Measurements from ENCODE around the gene B4GALT1. TPM values are rescaled to one million over a fixed set of nuclear protein-coding genes. Genes with fewer than 3 reads are reported as not detected.

B4GALT1 gene
- total and polyA plus RNA-seq, 2 of the 8 experiments (the other 6 are each of a cell fraction or from before 2014, with no cell fraction given) = 12.8 to 18.2 TPM

DNA sequence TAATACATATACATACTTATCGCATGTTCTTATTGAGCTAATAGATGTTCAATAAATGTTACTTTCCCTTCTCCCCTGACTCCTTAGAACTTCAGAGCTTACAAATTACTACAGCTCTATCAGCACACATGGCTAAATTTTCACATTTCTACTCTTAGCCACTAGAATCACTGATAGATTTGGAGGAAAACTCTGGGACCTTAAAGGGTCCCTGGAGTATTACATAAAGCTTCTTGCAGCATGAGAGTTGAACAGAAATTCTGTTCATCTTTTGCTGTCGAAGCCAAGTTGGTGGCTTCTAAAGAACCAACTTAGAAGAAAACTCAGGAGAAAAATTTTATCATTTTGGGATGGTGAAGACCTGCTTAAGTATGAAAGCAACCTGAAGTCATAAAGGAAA lies 15.5 kb downstream of the B4GALT1 start:
- Histone ChIP-seq H4K20me1 (replicated peaks in 1 of 2; ENCODE audit: control insufficient read depth in 1 of 2, insufficient read depth in 2 of 2, low read length in 2 of 2) (no peaks in the 10 kb centered on the region), H3K4me3 (ENCODE audit: extremely low read depth in 1 of 4, insufficient read depth in 2 of 4, low read depth in 3 of 4, low read length in 4 of 4) (no peak overlapping the region), H3K23ac (ENCODE audit: insufficient read length) (no peak overlapping the region), H3K27ac (ENCODE audit: low read depth, low read length) (no peak overlapping the region), H2BK20ac (ENCODE audit: low read length) (no peak overlapping the region), H2BK5ac (ENCODE audit: low read depth, low read length) (no peak overlapping the region), H4K8ac (ENCODE audit: extremely low read depth, insufficient read depth, low read length) (no peak overlapping the region), H3K14ac (ENCODE audit: insufficient read length) (no peak overlapping the region), H3K18ac (ENCODE audit: extremely low read depth, low read length) (no peak overlapping the region), H3K56ac (replicated peaks; ENCODE audit: insufficient read length, low read depth, low read length) (no peak overlapping the region), H2BK120ac (replicated peaks; ENCODE audit: low read depth, low read length) (no peak overlapping the region), H4K91ac (replicated peaks; ENCODE audit: insufficient read length, low read length) (no peak overlapping the region), H2AFZ (ENCODE audit: low read length) (no peak overlapping the region), H3K79me1 (ENCODE audit: low read depth, low read length) (no peaks in the 10 kb centered on the region), H3K36me3 (ENCODE audit: control insufficient read depth in 2 of 4, insufficient read depth in 4 of 4, low read length in 3 of 4) (no peaks in the 10 kb centered on the region), H4K5ac (ENCODE audit: insufficient read length, low read depth, low read length) (no peak overlapping the region), H2AK5ac (ENCODE audit: low read depth, low read length) (no peak overlapping the region), H3K27me3 (replicated peaks in 1 of 4; ENCODE audit: control insufficient read depth in 3 of 4, extremely low read depth in 1 of 4, insufficient read depth in 3 of 4, low read length in 3 of 4) (no peaks in the 10 kb centered on the region; a peak in 1 of 7 replicates), H3K4me1 (replicated peaks in 1 of 4; ENCODE audit: control insufficient read depth in 3 of 4, insufficient read depth in 4 of 4, low read length in 3 of 4) (no peaks in the 10 kb centered on the region), H3K4ac (replicated peaks; ENCODE audit: insufficient read length, low read depth, low read length) (no peak overlapping the region), H3K4me2 (ENCODE audit: insufficient read depth in 1 of 2, low read depth in 2 of 2, low read length in 2 of 2) (no peak overlapping the region), H3K23me2 (ENCODE audit: low read depth, low read length) (no peaks in the 10 kb centered on the region), H2BK15ac (ENCODE audit: low read length) (no peak overlapping the region), H3K9me3 (ENCODE audit: insufficient read depth in 2 of 2, low read depth in 1 of 2, low read length in 1 of 2) (no peaks in the 10 kb centered on the region), H2BK12ac (ENCODE audit: low read depth, low read length) (no peak overlapping the region), H3K79me2 (ENCODE audit: control insufficient read depth in 1 of 2, insufficient read depth in 2 of 2, low read length in 2 of 2) (0 out of 4 replicates have a peak, but pooled peaks cover 0 to 2% of the 10 kb centered on the region in 2 experiments), H3K9ac (replicated peaks in 1 of 4; ENCODE audit: extremely low read depth in 1 of 4, low read depth in 3 of 4, low read length in 3 of 4) (no peak overlapping the region)
- ChIA-PET POLR2A (ENCODE audit: partially characterized antibody) (interaction anchor here (1.3 to 1.8 kb wide), 3 partner anchors 9 to 126 kb away, joined by 3 to 6 read pairs (median 3); partner anchors contain the start of gene DNAJA1), CTCF (ENCODE audit: partially characterized antibody) (interaction anchor here (0.6 to 2.2 kb wide), 8 partner anchors 9 to 74 kb away, joined by 3 to 9 read pairs (median 3); no protein-coding TSS in a partner anchor)
- FAIRE-seq (no peak), DNase-seq (ENCODE audit: low read depth in 1 of 2, low spot score in 2 of 2) (no peak)
- TF ChIP-seq SP2 (IDR thresholded peaks at IDR 0.05; ENCODE audit: low read length) = no peak
- 79% methylated on average over 2 of the region's 2 CpGs; no CpG with 5 or more reads in 1 of the 2 experiments for WGBS, 2 experiments (ENCODE audit: extremely low coverage in 1 of 2, insufficient coverage in 1 of 2, insufficient read length in 1 of 2, insufficient replicate concordance in 2 of 2, low coverage in 1 of 2, low lambda C conversion rate in 2 of 2, missing lambda C conversion rate in 1 of 2)
